ENCODE results near the gene SLCO6A1.
"Not testable (repeated sequence)": the region's sequence is repeated elsewhere in the genome, so short reads cannot be mapped to it uniquely, and the experiment has no call there.

The SLCO6A1 gene

GRCh38 chr5:102498271-102499034, at the start of gene SLCO6A1:
SLCO6A1 (minus strand) TSS chr5:102499001; CDS start chr5:102498844, 157 bp downstream.
- Histone ChIP-seq H3K4me3 (no peak within 1 kb of the TSS), H3K27ac (no peak within 1 kb of the TSS)

GRCh38 chr5:102547141-102548035, 48.6 kb upstream of the SLCO6A1 start:
- Histone ChIP-seq H3K27ac (no peak overlapping the region), H3K4me3 (no peak overlapping the region)

- no peak overlapping the region for H3K4me3 ChIP-seq
These were observed 46.4 kb upstream of the SLCO6A1 start for GRCh38 chr5:102545175-102545574.

GRCh38 chr5:102542057-102542456, 43.3 kb upstream of the SLCO6A1 start:
- Histone ChIP-seq H3K27ac (no peak overlapping the region), H3K4me3 (no peak overlapping the region)

More at GRCh38 chr5:102545175-102545574, 46.4 kb upstream of the SLCO6A1 start:
- H3K27ac ChIP-seq, result no peak overlapping the region

GRCh38 chr5:102539996-102540728, 41.4 kb upstream of the SLCO6A1 start:
- Histone ChIP-seq H3K4me3 (no peak overlapping the region), H3K27ac (no peak overlapping the region)

GRCh38 chr5:102539562-102539961, 40.8 kb upstream of the SLCO6A1 start:
- Histone ChIP-seq H3K27ac (no peak overlapping the region), H3K4me3 (no peak overlapping the region)

GRCh38 chr5:102537011-102537410, 38.2 kb upstream of the SLCO6A1 start:
- H3K4me3 ChIP-seq, result no peak overlapping the region
- H3K27ac ChIP-seq, result no peak overlapping the region

- Histone ChIP-seq H3K4me3 (no peak overlapping the region), H3K27ac (no peak overlapping the region)
These were observed 37.6 kb upstream of the SLCO6A1 start for GRCh38 chr5:102536323-102536928.

- no peak overlapping the region for H3K4me3 ChIP-seq
- no peak overlapping the region for H3K27ac ChIP-seq
These were observed 33.3 kb upstream of the SLCO6A1 start for GRCh38 chr5:102532123-102532522.

GRCh38 chr5:102531506-102531905, 32.7 kb upstream of the SLCO6A1 start:
- Histone ChIP-seq H3K4me3 (no peak overlapping the region), H3K27ac (no peak overlapping the region)

GRCh38 chr5:102529447-102529846, 30.6 kb upstream of the SLCO6A1 start:
- Histone ChIP-seq H3K27ac (no peak overlapping the region), H3K4me3 (no peak overlapping the region)

GRCh38 chr5:102529031-102529430, 30.2 kb upstream of the SLCO6A1 start:
- Histone ChIP-seq H3K27ac (no peak overlapping the region), H3K4me3 (no peak overlapping the region)

- Histone ChIP-seq H3K27ac (no peak overlapping the region), H3K4me3 (no peak overlapping the region)
These were observed 29.8 kb upstream of the SLCO6A1 start for GRCh38 chr5:102528600-102528999.

- no peak overlapping the region for H3K27ac ChIP-seq
These were observed 28.7 kb upstream of the SLCO6A1 start for GRCh38 chr5:102527547-102527946.

GRCh38 chr5:102523541-102524175, 24.9 kb upstream of the SLCO6A1 start:
- no peak overlapping the region for H3K4me3 ChIP-seq

More at GRCh38 chr5:102527547-102527946, 28.7 kb upstream of the SLCO6A1 start:
- H3K4me3 ChIP-seq, result no peak overlapping the region

GRCh38 chr5:102511666-102512065, 12.9 kb upstream of the SLCO6A1 start:
- Histone ChIP-seq H3K27ac (no peak overlapping the region), H3K4me3 (no peak overlapping the region)

More at GRCh38 chr5:102523541-102524175, 24.9 kb upstream of the SLCO6A1 start:
- H3K27ac ChIP-seq, result no peak overlapping the region

GRCh38 chr5:102491261-102491914, 7.4 kb downstream of the SLCO6A1 start:
- not testable (repeated sequence) for H3K27ac ChIP-seq, H3K4me3 ChIP-seq

- H3K27ac ChIP-seq, result no peak overlapping the region
- H3K4me3 ChIP-seq, result no peak overlapping the region
These were observed 15.1 kb downstream of the SLCO6A1 start for GRCh38 chr5:102483736-102484135.

All from skin epidermis (tissue), 12 donors.